GM23338 (cell line): ENCODE results near the gene CDH12. TPM values are rescaled to one million over a fixed set of nuclear protein-coding genes. Genes with fewer than 3 reads are reported as not detected.

ENCODE experiments used
- ATAC-seq: fragments of 200-7000 bp; cut with Tn5 transposase; 3 replicates; pipeline ENCODE4 v1.9.1; 2020
- DNase-seq: peaks from one replicate; pipeline ENCODE4 v3.0.0-alpha.2; 2015; ENCODE audit warnings: low spot score
- H2AFZ ChIP-seq: fragments of 200-600 bp; sonication (generic); 2 replicates; pipeline ENCODE4 v1.8.0; 2016; ENCODE audit warnings: antibody characterized with exemption, mild to moderate bottlenecking, moderate library complexity
- H3F3A ChIP-seq: fragments of 200-600 bp; sonication (generic); replicated peaks from 2 replicates; pipeline ENCODE4 v1.8.0; 2017; ENCODE audit warnings: antibody characterized with exemption, mixed run types, low read depth
- H3K27ac ChIP-seq: fragments of 200-600 bp; sonication (generic); 2 replicates; pipeline ENCODE4 v1.6.1; 2016; ENCODE audit warnings: low read depth
- H3K27me3 ChIP-seq: fragments of 200-600 bp; sonication (generic); 2 replicates; pipeline ENCODE4 v1.8.0; 2016; ENCODE audit warnings: mild to moderate bottlenecking, mixed run types, moderate library complexity; ENCODE audit not compliant: insufficient read depth
- H3K36me3 ChIP-seq: fragments of 200-600 bp; sonication (generic); 2 replicates; pipeline ENCODE4 v1.8.0; 2016; ENCODE audit warnings: mild to moderate bottlenecking; ENCODE audit not compliant: insufficient read depth
- H3K4me1 ChIP-seq: fragments of 200-600 bp; sonication (generic); 2 replicates; pipeline ENCODE4 v1.8.0; 2016; ENCODE audit warnings: mild to moderate bottlenecking, moderate library complexity; ENCODE audit not compliant: insufficient read depth
- H3K4me2 ChIP-seq: fragments of 200-600 bp; sonication (generic); 2 replicates; pipeline ENCODE4 v1.7.1; 2017; ENCODE audit warnings: mixed run types
- H3K4me3 ChIP-seq: fragments of 200-600 bp; sonication (generic); 2 replicates; pipeline ENCODE4 v1.6.1; 2016; ENCODE audit warnings: mixed run types
- H3K79me2 ChIP-seq: fragments of 200-600 bp; sonication (generic); replicated peaks from 2 replicates; pipeline ENCODE4 v1.8.0; 2017; ENCODE audit warnings: mild to moderate bottlenecking; ENCODE audit not compliant: insufficient read depth
- H3K9me2 ChIP-seq: fragments of 200-600 bp; sonication (generic); 2 replicates; pipeline ENCODE4 v1.8.0; 2017; ENCODE audit not compliant: insufficient read depth
- H4K20me1 ChIP-seq: fragments of 200-600 bp; sonication (generic); replicated peaks from 2 replicates; pipeline ENCODE4 v1.8.0; 2017; ENCODE audit warnings: mild to moderate bottlenecking; ENCODE audit not compliant: insufficient read depth
- H3K27ac Mint-ChIP-seq: 2 replicates; pipeline ENCODE4 v1.8.0; 2020; ENCODE audit warnings: inconsistent platforms, mild to moderate bottlenecking, moderate library complexity, mixed read lengths
- H3K27me3 Mint-ChIP-seq: 3 replicates; pipeline ENCODE4 v1.8.0; 2022; ENCODE audit warnings: low read depth, mild to moderate bottlenecking, moderate library complexity, mixed read lengths, inconsistent platforms; ENCODE audit not compliant: insufficient read depth, poor library complexity
- H3K36me3 Mint-ChIP-seq: 3 replicates; pipeline ENCODE4 v1.8.0; 2021; ENCODE audit warnings: low read depth, mild to moderate bottlenecking, inconsistent platforms, moderate library complexity, mixed read lengths
- H3K4me1 Mint-ChIP-seq: 3 replicates; pipeline ENCODE4 v1.8.0; 2020; ENCODE audit warnings: mild to moderate bottlenecking, inconsistent platforms, mixed read lengths
- H3K4me3 Mint-ChIP-seq: 3 replicates; pipeline ENCODE4 v1.8.0; 2021; ENCODE audit warnings: moderate library complexity, mild to moderate bottlenecking, inconsistent platforms, mixed read lengths
- H3K9me3 Mint-ChIP-seq: 3 replicates; pipeline ENCODE4 v1.8.0; 2020; ENCODE audit warnings: moderate library complexity, mild to moderate bottlenecking, inconsistent platforms, mixed read lengths
- CREB1 ChIP-seq: fragments of 250-450 bp; sonication (Bioruptor Pico); IDR thresholded peaks from 2 replicates; pipeline ENCODE4 v1.5.0; 2020; ENCODE audit warnings: low read depth, mild to moderate bottlenecking, moderate library complexity
- CTCF ChIP-seq, 2 experiments: fragments of 200-600 bp in 1 of 2; sonication (generic) in 1 of 2; conservative IDR thresholded peaks; 2 replicates each; pipeline versions ENCODE4 v1.5.1 to v1.6.1; 2016 to 2017; ENCODE audit warnings: antibody characterized with exemption in 2 of 2, low read depth in 2 of 2, mild to moderate bottlenecking in 2 of 2, moderate library complexity in 1 of 2
- ETS1 ChIP-seq: IDR thresholded peaks from 2 replicates; pipeline ENCODE4 v1.6.1; 2016; ENCODE audit warnings: antibody characterized with exemption
- EZH2 ChIP-seq: fragments of 200-600 bp; sonication (generic); IDR thresholded peaks from one replicate; pipeline ENCODE4 v1.8.0; 2017; ENCODE audit warnings: antibody characterized with exemption, mild to moderate bottlenecking, low read depth; ENCODE audit not compliant: unreplicated experiment
- EZH2phosphoT487 ChIP-seq: fragments of 200-600 bp; sonication (generic); IDR thresholded peaks from one replicate; pipeline ENCODE4 v1.8.1; 2018; ENCODE audit warnings: antibody characterized with exemption; ENCODE audit not compliant: unreplicated experiment
- JUNB ChIP-seq: IDR thresholded peaks from one replicate; pipeline ENCODE4 v1.6.1; 2016; ENCODE audit warnings: antibody characterized with exemption; ENCODE audit not compliant: unreplicated experiment
- NANOG ChIP-seq: IDR thresholded peaks from 2 replicates; pipeline ENCODE4 v1.6.1; 2016; ENCODE audit warnings: antibody characterized with exemption, borderline replicate concordance
- POLR2AphosphoS5 ChIP-seq: IDR thresholded peaks from 2 replicates; pipeline ENCODE4 v1.6.1; 2016; ENCODE audit warnings: antibody characterized with exemption, low read depth
- REST ChIP-seq: IDR thresholded peaks from one replicate; pipeline ENCODE4 v1.6.1; 2018; ENCODE audit warnings: antibody characterized with exemption; ENCODE audit not compliant: unreplicated experiment
- STAT1 ChIP-seq: IDR thresholded peaks from one replicate; pipeline ENCODE4 v1.6.1; 2016; ENCODE audit warnings: antibody characterized with exemption; ENCODE audit not compliant: unreplicated experiment
- ZNF114 ChIP-seq: fragments of 250-450 bp; sonication (Bioruptor Pico); IDR thresholded peaks from 2 replicates; pipeline ENCODE4 v1.5.0; 2020; ENCODE audit warnings: mild to moderate bottlenecking, moderate library complexity
- ZNF331 ChIP-seq: fragments of 250-450 bp; sonication (Bioruptor Pico); IDR thresholded peaks from 2 replicates; pipeline ENCODE4 v1.5.0; 2020; ENCODE audit warnings: low read depth, mild to moderate bottlenecking, moderate library complexity
- ZNF462 ChIP-seq: fragments of 250-450 bp; sonication (Bioruptor Pico); IDR thresholded peaks from 2 replicates; pipeline ENCODE4 v1.5.0; 2020; ENCODE audit warnings: mild to moderate bottlenecking, moderate library complexity
- polyA plus RNA-seq: library from polyadenylated mRNA; unstranded; fragments of >200 nt; fragmentation: Nextera tagmentation; extraction: Ambion mirVana; gene quantifications from 2 replicates; pipeline ENCODE4 v1.2.1, GENCODE V29; 2016
- total RNA-seq: library from RNA; depleted of rRNA; stranded (reverse); fragments of >200 nt; shearing (Covaris generic); gene quantifications from 2 replicates; pipeline ENCODE4 v1.2.3, GENCODE V29; 2014

Gene CDH12
- total and polyA plus RNA-seq, 2 experiments from 2014 or later, result not detected

- Histone ChIP-seq H3F3A (no peaks in the 10 kb centered on the region), H3K4me3 (no peak overlapping the region), H3K79me2 (no peaks in the 10 kb centered on the region), H3K4me1 (no peaks in the 10 kb centered on the region), H3K4me2 (no peak overlapping the region), H3K27me3 (no peaks in the 10 kb centered on the region), H2AFZ (no peak overlapping the region), H4K20me1 (no peaks in the 10 kb centered on the region), H3K9me2 (no peaks in the 10 kb centered on the region), H3K36me3 (no peaks in the 10 kb centered on the region), H3K27ac (no peak overlapping the region)
- H3K4me1 Mint-ChIP-seq, result no peaks in the 10 kb centered on the region
- no peak overlapping the region for H3K27ac Mint-ChIP-seq
- no peak overlapping the region for H3K4me3 Mint-ChIP-seq
- no peaks in the 10 kb centered on the region for H3K36me3 Mint-ChIP-seq
- H3K27me3 Mint-ChIP-seq, result no peaks in the 10 kb centered on the region
- DNase-seq (no peak), ATAC-seq (no peak)
- H3K9me3 Mint-ChIP-seq, result no peaks in the 10 kb centered on the region
- TF ChIP-seq CTCF (conservative IDR thresholded peaks at IDR 0.05; ENCODE audit: low read depth in 2 of 2) (no peak), STAT1 (no peak), ZNF331 (CRISPR knock-in tag) (no peak), EZH2 (no peak), CREB1 (CRISPR knock-in tag) (no peak), EZH2phosphoT487 (no peak), POLR2AphosphoS5 (no peak), REST (no peak), NANOG (no peak), ZNF114 (CRISPR knock-in tag) (no peak), ZNF462 (CRISPR knock-in tag) (no peak), ETS1 (no peak), JUNB (no peak)
Measured at GRCh38 chr5:21823588-21823987, 1029.6 kb downstream of the CDH12 start.
